Posterior vena cava (tissue), 2 donors: ENCODE measurements around the gene XPO5. TPM values are rescaled to one million over a fixed set of nuclear protein-coding genes. Genes with fewer than 3 reads are reported as not detected.

Source experiments
- DNase-seq: peaks from one replicate; pipeline ENCODE4 v3.0.0-alpha.2; 2020; ENCODE audit warnings: low spot score
- intact Hi-C, 2 donors: fragments of 100-400 bp; cut with DNase I; formaldehyde crosslinking; loops; one replicate each; pipeline versions ENCODE4 v1.14.1 to v1.14.2; 2022 to 2023
- long read RNA-seq, 2 donors: library from polyadenylated mRNA; unstranded; transcript quantifications; one replicate each; pipeline ENCODE4 v2.0.0, GENCODE V29; 2020 to 2021
- total RNA-seq, 2 donors: library from RNA; stranded (reverse); fragmentation: NEBNext Ultra II Directional; extraction: Animal tissue kit (Norgen Biotek cat#: 25700); gene quantifications; one replicate each; pipeline ENCODE4 v1.2.1, GENCODE V29; 2021
- donor health status: DM: yes; HTN: yes; CAD: no.
- donor health status: DM: yes; HTN: yes; CAD: no.

XPO5 gene
- 10 to 100 TPM; 18.4 to 26.2 TPM for total RNA-seq
- long read RNA-seq, donor 1, full-length matches to known transcripts: 1 of 4 reads
- long read RNA-seq, donor 1, partial matches to known transcripts: 1 of 4 reads
- long read RNA-seq, donor 1, other reads (novel, unspliced or antisense): 2 of 4 reads
- long read RNA-seq, donor 2, partial matches to known transcripts: 3 of 6 reads
- long read RNA-seq, donor 2, other reads (novel, unspliced or antisense): 3 of 6 reads

- intact Hi-C loops: no loop called here
- peak; percentile 98 for DNase-seq
Observed at GRCh38 chr6:43575772-43576551, at the start of gene XPO5, which contains the start of gene POLH. Gene XPO5 (minus strand): TSS chr6:43576038. CDS start chr6:43575864, 174 bp downstream. Gene POLH (plus strand): TSS chr6:43576185. CDS start chr6:43582320, 6,135 bp downstream.

GRCh38 chr6:43625393-43625992 lies 49.7 kb upstream of the XPO5 start:
- intact Hi-C loops: no loop called here
- no peak for DNase-seq

- intact Hi-C loops: no loop called here
Observed at GRCh38 chr6:43624786-43625288, 49.0 kb upstream of the XPO5 start.

GRCh38 chr6:43623880-43624785 lies 48.3 kb upstream of the XPO5 start:
- no peak for DNase-seq
- intact Hi-C loops: no loop called here

More at GRCh38 chr6:43624786-43625288, 49.0 kb upstream of the XPO5 start:
- no peak for DNase-seq

- no peak for DNase-seq
- intact Hi-C loops: no loop called here
Observed at GRCh38 chr6:43622541-43622940, 46.7 kb upstream of the XPO5 start.

GRCh38 chr6:43621836-43622180 lies 46.0 kb upstream of the XPO5 start:
- intact Hi-C loops: no loop called here
- DNase-seq: no peak

GRCh38 chr6:43621078-43621835 lies 45.4 kb upstream of the XPO5 start:
- intact Hi-C loops: no loop called here
- no peak for DNase-seq

GRCh38 chr6:43616725-43617472 lies 41.1 kb upstream of the XPO5 start:
- intact Hi-C loops: no loop called here
- DNase-seq: no peak

GRCh38 chr6:43614396-43614730 lies 38.5 kb upstream of the XPO5 start:
- intact Hi-C loops: no loop called here

GRCh38 chr6:43613721-43614395 lies 38.0 kb upstream of the XPO5 start:
- DNase-seq: no peak
- intact Hi-C loops: no loop called here

More at GRCh38 chr6:43614396-43614730, 38.5 kb upstream of the XPO5 start:
- no peak for DNase-seq

GRCh38 chr6:43610431-43610830 lies 34.6 kb upstream of the XPO5 start:
- no peak for DNase-seq

GRCh38 chr6:43609402-43609801 lies 33.6 kb upstream of the XPO5 start:
- DNase-seq: no peak
- intact Hi-C loops: no loop called here

More at GRCh38 chr6:43610431-43610830, 34.6 kb upstream of the XPO5 start:
- intact Hi-C loops: no loop called here

GRCh38 chr6:43608807-43609206 lies 33.0 kb upstream of the XPO5 start:
- intact Hi-C loops: no loop called here

GRCh38 chr6:43608310-43608763 lies 32.5 kb upstream of the XPO5 start:
- intact Hi-C loops: no loop called here
- no peak for DNase-seq

More at GRCh38 chr6:43608807-43609206, 33.0 kb upstream of the XPO5 start:
- no peak for DNase-seq

- intact Hi-C loops: no loop called here
- DNase-seq: no peak
Observed at GRCh38 chr6:43606019-43606418, 30.2 kb upstream of the XPO5 start.

- intact Hi-C loops: loop anchor here in 1 of 2 donors (2.0 kb wide), 1 partner anchor 17 kb away; no protein-coding TSS in a partner anchor
- DNase-seq: no peak
Observed at GRCh38 chr6:43604174-43604573, 28.3 kb upstream of the XPO5 start.

- intact Hi-C loops: no loop called here
- no peak for DNase-seq
Observed at GRCh38 chr6:43600595-43600994, 24.8 kb upstream of the XPO5 start.
